SK-N-MC (cell line): ENCODE measurements around the gene RNF144A.

Source experiments
- DNase-seq: peaks from one replicate; pipeline ENCODE4 v3.0.0-alpha.2; 2011; ENCODE audit warnings: low read depth, low spot score
- H3K27ac ChIP-seq: fragments of 200-600 bp; sonication (generic); 2 replicates; pipeline ENCODE4 v1.5.1; 2016; ENCODE audit warnings: mixed run types
- H3K36me3 ChIP-seq: fragments of 200-600 bp; sonication (generic); 2 replicates; pipeline ENCODE4 v1.6.1; 2017; ENCODE audit warnings: antibody characterized with exemption, low read length, mixed read lengths; ENCODE audit not compliant: insufficient read depth
- H3K4me3 ChIP-seq: fragments of 200-600 bp; sonication (generic); 2 replicates; pipeline ENCODE4 v1.5.1; 2016
- H3K9ac ChIP-seq: fragments of 200-600 bp; sonication (generic); 2 replicates; pipeline ENCODE4 v1.8.0; 2017; ENCODE audit warnings: mixed run types, mixed read lengths; ENCODE audit not compliant: insufficient read length
- H3K9me3 ChIP-seq: fragments of 200-600 bp; sonication (generic); 2 replicates; pipeline ENCODE4 v1.6.1; 2017; ENCODE audit warnings: low read depth, mild to moderate bottlenecking, antibody characterized with exemption, low read length, moderate library complexity, mixed read lengths
- EZH2 ChIP-seq: fragments of 200-600 bp; sonication (generic); IDR thresholded peaks from one replicate; pipeline ENCODE4 v1.6.1; 2017; ENCODE audit warnings: antibody characterized with exemption
- FOXP2 ChIP-seq: optimal IDR thresholded peaks from 2 replicates; pipeline ENCODE3; 2011; ENCODE audit warnings: mild to moderate bottlenecking, moderate library complexity; ENCODE audit not compliant: insufficient read depth; ENCODE audit errors: extremely low read length, control extremely low read depth
- POLR2AphosphoS5 ChIP-seq: IDR thresholded peaks from 2 replicates; pipeline ENCODE4 v1.6.1; 2012; ENCODE audit warnings: mild to moderate bottlenecking, low read depth, low read length, borderline replicate concordance

RNF144A gene

GRCh38 chr2:6973895-6974545, 56.8 kb downstream of the RNF144A start:
- H3K36me3 ChIP-seq, result peaks cover 13% of the 10 kb centered on the region; the same call in 1 of the 2 replicates
- H3K9me3 ChIP-seq, result no peaks in the 10 kb centered on the region
- H3K27ac ChIP-seq, result no peak overlapping the region
- TF ChIP-seq EZH2 (no peak), FOXP2 (no peak), POLR2AphosphoS5 (no peak)
- no peak overlapping the region for H3K9ac ChIP-seq
- DNase-seq, result no peak
- no peak overlapping the region for H3K4me3 ChIP-seq

- Histone ChIP-seq H3K27ac (no peak overlapping the region), H3K36me3 (peaks cover 11% of the 10 kb centered on the region; the same call in 1 of the 2 replicates), H3K4me3 (no peak overlapping the region), H3K9me3 (no peaks in the 10 kb centered on the region), H3K9ac (no peak overlapping the region)
- no peak for TF ChIP-seq FOXP2
- no peak for DNase-seq
These were observed 58.8 kb downstream of the RNF144A start for GRCh38 chr2:6975988-6976387.

- no peak overlapping the region for H3K9ac ChIP-seq
- H3K36me3 ChIP-seq, result peaks cover 11% of the 10 kb centered on the region; the same call in 1 of the 2 replicates
- H3K9me3 ChIP-seq, result no peaks in the 10 kb centered on the region
- no peak for TF ChIP-seq FOXP2
- no peak for TF ChIP-seq EZH2
- TF ChIP-seq POLR2AphosphoS5, result no peak
- DNase-seq, result no peak
- no peak overlapping the region for H3K4me3 ChIP-seq
- H3K27ac ChIP-seq, result no peak overlapping the region
These were observed 60.0 kb downstream of the RNF144A start for GRCh38 chr2:6977113-6977741.

DNA sequence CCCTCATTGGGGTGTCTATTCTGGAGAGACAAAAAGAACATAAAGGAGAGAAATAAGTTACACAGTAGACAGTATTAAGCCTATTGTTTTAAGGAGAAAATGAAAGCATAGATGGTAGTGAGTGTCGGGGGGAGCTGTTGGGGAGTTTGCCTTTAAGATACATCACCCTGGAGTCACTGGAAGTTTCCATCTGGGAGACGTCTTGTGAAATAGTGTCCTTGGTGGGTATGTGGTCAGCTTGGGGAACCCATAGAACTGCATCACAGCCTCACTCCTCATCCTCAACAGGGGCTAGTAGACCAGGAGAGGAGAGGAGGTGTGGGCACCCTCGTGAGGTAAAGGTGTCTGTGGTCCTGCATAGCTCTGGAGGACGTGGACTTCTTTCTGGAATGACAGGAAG, 60.6 kb downstream of the RNF144A start:
- TF ChIP-seq FOXP2 (no peak), EZH2 (no peak), POLR2AphosphoS5 (no peak)
- Histone ChIP-seq H3K4me3 (no peak overlapping the region), H3K9me3 (no peaks in the 10 kb centered on the region), H3K9ac (no peak overlapping the region), H3K36me3 (peaks cover 11% of the 10 kb centered on the region; the same call in 1 of the 2 replicates), H3K27ac (no peak overlapping the region)
- DNase-seq, result no peak

GRCh38 chr2:6978991-6979390, 61.8 kb downstream of the RNF144A start:
- Histone ChIP-seq H3K9ac (no peak overlapping the region), H3K9me3 (no peaks in the 10 kb centered on the region), H3K36me3 (peaks cover 9% of the 10 kb centered on the region; the same call in 1 of the 2 replicates), H3K4me3 (no peak overlapping the region), H3K27ac (no peak overlapping the region)
- DNase-seq, result no peak
- TF ChIP-seq EZH2, result no peak
- no peak for TF ChIP-seq POLR2AphosphoS5
- no peak for TF ChIP-seq FOXP2

DNA sequence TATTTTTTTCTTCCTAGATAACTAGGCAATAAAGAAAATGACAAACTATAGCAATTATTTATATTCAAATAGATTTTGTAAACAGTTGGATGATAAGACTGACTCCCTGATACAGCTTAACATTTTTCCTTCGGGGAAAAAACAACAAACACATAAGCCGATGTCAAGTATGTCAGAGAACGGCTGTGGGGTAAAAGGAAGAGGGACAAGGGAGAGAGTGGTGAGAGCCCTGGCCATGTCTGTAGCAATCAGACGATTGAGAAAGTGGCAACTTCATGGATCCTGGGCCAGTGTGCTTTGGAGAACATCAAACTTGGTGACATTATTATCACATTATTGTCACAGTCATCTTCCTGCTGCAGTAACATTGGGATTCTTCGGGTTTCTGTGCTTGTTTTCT, 65.2 kb downstream of the RNF144A start:
- Histone ChIP-seq H3K9me3 (no peaks in the 10 kb centered on the region), H3K36me3 (peaks cover 7% of the 10 kb centered on the region; the same call in 1 of the 2 replicates), H3K4me3 (no peak overlapping the region), H3K27ac (no peak overlapping the region), H3K9ac (no peak overlapping the region)
- DNase-seq, result no peak
- TF ChIP-seq FOXP2, result no peak
- TF ChIP-seq POLR2AphosphoS5, result no peak
- no peak for TF ChIP-seq EZH2

GRCh38 chr2:6982934-6983589, 65.8 kb downstream of the RNF144A start:
- H3K36me3 ChIP-seq, result peaks cover 4% of the 10 kb centered on the region; the same call in 1 of the 2 replicates
- no peak overlapping the region for H3K4me3 ChIP-seq
- TF ChIP-seq FOXP2 (no peak), EZH2 (no peak), POLR2AphosphoS5 (no peak)
- H3K27ac ChIP-seq, result no peak overlapping the region
- H3K9ac ChIP-seq, result no peak overlapping the region
- H3K9me3 ChIP-seq, result no peaks in the 10 kb centered on the region
- DNase-seq, result no peak

DNA sequence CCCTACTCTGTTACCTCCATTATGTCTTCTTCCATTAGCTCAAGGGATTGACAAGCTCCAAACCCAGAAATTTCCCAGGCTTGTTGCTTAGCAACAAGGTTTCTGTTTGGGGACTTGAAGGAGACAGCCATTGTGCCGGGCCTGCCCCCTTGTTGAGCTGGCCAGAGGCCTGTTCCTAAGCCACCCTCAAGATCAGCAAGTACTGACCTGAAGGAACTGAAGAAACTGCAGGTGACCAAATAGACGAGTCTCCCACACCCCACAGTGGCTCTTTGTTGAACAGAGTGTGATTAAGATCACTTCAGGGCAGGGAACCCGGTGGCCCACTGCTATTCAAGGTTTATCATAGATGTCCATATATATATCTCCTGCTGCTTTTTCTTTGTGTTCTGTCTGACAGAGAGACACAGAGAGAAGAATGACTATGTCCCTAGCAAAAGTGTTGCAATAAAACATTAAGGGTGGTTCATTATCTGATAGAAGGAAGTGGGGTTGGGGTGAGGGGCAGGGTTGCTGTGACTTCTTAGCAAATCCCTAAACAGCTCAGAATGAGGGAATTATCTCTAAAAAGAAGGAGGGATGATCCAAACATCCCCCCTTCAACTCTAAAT, 69.2 kb downstream of the RNF144A start:
- Histone ChIP-seq H3K9me3 (no peaks in the 10 kb centered on the region), H3K9ac (no peak overlapping the region), H3K27ac (no peak overlapping the region), H3K36me3 (peaks cover 16% of the 10 kb centered on the region; the same call in 1 of the 2 replicates), H3K4me3 (no peak overlapping the region)
- no peak for DNase-seq
- no peak for TF ChIP-seq POLR2AphosphoS5
- TF ChIP-seq FOXP2, result no peak
- TF ChIP-seq EZH2, result no peak
